ENCODE measurements around the gene DENND11.

- no peak for TF ChIP-seq GATA2 (IDR thresholded peaks at IDR 0.05; ENCODE audit: low read depth, low read length)
- TF ChIP-seq GATA3 (IDR thresholded peaks at IDR 0.05; ENCODE audit: low read depth, low read length) = no peak
Observed at GRCh38 chr7:141686074-141686473, 15.9 kb downstream of the DENND11 start.
